ENCODE results near the gene HEXD. TPM values are rescaled to one million over a fixed set of nuclear protein-coding genes. Genes with fewer than 3 reads are reported as not detected.
A peak's percentile ranks its signal among the peaks of the same experiment; 100 is the strongest.
"Not testable (repeated sequence)": the region's sequence is repeated elsewhere in the genome, so short reads cannot be mapped to it uniquely, and the experiment has no call there.

The HEXD gene
- total RNA-seq, 1 experiment from 2014 or later: 8.7 TPM

GRCh38 chr17:82440469-82440981 is 22.4 kb downstream of the HEXD start:
- DNase-seq (ENCODE audit: low spot score): no peak

DNA sequence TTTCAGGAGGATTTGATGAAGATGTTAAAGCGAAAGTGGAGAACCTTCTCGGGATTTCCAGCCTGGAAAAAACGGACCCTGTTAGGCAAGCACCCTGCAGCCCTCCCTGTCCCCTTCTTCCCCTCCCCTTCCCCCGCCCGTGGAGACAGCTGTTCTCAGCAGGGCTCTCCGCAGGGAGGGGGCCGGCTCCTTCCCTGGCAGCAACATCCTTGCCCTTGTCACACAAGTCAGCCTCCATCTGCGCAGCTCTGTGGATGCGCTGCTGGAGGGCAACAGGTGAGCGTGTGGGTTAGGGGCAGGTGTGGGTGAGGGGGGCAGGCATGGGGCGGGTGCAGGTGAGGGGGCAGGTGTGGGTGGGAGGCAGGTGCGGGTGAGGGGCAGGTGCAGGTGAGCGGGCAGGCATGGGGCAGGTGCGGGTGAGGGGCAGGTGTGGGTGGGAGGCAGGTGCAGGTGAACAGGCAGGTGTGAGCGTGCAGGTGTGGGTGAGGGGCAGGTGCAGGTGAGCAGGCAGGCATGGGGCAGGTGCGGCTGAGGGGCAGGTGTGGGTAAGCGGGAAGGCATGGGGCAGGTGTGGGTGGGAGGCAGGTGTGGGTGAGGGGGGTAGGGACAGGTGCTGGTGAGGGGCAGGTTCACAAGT is 23.0 kb downstream of the HEXD start:
- no peak for DNase-seq (ENCODE audit: low spot score)

DNA sequence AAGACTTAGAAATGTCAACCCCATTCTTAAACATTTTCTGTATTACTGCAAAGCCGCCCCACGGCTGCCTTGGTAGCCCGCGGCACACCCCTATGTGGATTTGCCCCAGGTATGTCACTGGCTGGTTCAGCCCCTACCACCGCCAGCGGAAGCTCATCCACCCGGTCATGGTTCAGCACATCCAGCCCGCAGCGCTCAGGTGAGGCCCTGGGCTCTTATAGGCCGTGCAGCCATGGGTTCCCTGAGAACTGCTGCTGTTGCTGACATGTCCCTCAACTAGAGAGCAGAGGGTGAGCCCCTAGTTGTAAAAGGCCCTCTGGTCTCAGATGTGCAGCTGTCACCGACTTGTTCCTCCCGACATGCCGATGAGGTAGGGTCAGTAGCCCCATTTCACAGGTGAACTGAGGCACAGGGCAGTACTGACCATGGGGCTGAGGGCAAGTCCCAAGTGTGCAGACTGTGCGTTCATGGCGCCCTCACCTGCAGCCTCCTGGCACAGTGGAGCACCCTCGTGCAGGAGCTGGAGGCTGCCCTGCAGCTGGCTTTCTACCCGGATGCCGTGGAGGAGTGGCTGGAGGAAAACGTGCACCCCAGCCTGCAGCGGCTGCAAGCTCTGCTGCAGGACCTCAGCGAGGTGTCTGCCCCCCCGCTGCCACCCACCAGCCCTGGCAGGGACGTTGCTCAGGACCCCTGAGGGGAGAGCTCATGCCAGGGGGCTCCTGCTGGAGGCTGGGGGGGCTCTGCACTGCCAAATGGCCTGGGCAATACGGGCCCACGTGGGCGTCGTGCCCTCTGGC is 23.7 kb downstream of the HEXD start:
- DNase-seq (ENCODE audit: low spot score): no peak

- no peak for DNase-seq (ENCODE audit: low spot score)
Observed at GRCh38 chr17:82442643-82443464, 24.7 kb downstream of the HEXD start.

DNA sequence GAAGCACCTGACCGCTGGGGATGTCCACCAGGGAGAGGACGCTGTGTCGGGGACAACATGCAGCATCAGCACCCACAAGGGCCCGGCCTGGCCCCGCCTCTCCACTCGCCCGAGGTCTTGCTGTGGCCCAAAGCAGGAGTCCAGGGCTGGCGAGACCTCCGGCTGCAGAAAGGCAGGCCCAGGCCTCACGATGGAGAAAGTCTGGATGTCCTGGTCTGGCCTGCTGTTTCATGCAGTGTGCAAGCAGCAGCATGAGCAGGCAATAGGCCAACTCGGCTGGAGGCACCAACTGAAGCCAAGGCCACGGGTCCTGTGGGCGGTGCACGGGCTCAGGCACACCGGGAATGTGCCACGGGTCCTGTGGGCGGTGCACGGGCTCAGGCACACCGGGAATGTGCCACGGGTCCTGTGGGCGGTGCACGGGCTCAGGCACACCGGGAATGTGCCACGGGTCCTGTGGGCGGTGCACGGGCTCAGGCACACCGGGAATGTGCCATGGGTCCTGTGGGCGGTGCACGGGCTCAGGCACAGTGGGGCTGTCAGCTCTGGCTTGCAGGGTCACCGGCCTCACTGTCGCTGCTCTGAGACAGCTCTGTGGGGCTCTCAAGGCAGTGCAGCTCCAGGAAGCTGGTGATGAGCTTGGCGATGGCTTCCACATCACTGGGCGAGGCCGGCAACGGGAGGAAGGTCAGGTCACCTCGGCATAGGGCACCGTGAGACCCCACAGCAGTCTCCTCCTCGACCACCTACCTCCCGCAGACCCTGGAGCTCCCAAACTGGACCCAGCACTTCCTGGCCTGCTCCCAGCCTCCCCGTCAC is 25.5 kb downstream of the HEXD start:
- DNase-seq (ENCODE audit: low spot score): no peak

DNA sequence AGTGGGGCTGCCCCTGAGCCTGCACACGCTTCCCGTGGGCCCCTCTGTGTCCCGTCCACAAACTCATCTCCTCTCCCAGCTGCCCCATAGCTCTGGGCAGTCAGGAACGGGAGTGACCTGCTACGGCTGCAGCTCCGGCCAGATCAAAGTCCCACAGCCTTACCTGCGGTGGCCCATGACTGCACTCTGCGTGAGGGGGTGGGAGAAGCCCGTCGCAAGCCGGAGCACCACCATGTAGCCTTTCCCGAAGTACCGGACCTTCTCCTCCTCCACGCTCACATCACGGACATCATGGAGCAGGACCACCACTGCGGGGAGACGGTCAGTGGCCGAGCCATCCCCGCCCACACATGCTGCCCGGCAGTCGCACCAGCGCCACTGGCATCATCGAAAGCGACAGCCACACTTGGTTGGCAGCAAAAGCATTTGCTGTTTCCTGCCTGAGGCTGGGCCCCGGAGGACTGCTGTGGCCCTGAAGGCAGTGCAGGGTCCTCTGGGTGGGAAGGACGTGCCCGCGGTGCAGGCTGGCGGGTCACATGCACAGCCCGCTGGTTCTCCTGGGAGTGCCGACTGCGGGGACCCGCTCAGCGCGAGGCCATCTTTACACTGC is 26.2 kb downstream of the HEXD start:
- DNase-seq (ENCODE audit: low spot score): no peak

DNA sequence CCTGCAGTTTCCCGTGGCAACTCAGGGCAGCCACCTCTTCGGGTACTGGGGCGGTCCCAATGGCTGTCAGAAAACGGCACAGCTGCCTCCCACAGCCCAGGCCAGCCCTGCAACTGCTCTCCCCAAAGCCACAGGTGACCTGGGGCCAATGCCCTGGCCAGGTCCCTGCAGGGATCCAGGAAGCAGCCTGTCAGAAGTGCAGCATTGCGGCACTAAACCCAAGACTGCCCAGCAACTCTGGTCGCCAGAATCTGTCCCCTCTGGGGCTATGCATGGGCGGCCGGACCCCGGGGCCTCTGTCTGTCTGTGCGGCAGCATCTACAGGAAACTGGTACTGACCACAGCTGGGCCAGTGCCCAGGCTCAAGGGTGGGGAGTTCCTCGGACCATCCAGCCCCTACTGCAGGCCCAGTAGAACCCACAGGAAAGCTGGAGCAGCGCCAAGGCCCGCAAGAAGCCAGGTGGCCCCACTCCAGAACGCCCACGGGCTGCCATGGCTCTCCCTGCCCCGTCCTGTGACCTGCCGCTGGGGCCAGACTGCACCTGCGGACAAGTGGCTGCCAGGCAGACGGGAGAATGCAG is 26.9 kb downstream of the HEXD start:
- peak; percentile 55 for DNase-seq (ENCODE audit: low spot score)

DNA sequence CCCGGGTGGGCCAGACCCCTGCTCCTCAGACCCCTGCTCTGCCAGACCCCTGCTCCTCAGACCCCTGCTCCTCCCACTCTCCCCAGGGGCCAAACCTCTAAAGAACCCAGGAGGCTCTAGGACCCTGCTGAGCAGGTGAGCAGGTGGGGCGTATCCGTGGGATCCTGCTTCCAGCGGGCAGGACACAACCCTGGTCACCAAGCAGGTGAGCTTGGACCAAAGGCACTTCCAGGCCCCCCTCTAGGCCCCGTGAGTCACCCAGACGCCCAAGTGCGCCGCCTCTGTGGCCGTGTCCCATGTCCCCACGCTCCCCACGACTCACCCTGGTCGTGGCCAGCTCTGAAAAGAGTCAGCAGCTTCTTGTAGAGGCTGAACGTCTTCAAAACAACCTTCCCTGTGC is 27.4 kb downstream of the HEXD start:
- DNase-seq (ENCODE audit: low spot score): no peak

- no peak for DNase-seq (ENCODE audit: low spot score)
Observed at GRCh38 chr17:82446124-82446523, 28.0 kb downstream of the HEXD start.

DNA sequence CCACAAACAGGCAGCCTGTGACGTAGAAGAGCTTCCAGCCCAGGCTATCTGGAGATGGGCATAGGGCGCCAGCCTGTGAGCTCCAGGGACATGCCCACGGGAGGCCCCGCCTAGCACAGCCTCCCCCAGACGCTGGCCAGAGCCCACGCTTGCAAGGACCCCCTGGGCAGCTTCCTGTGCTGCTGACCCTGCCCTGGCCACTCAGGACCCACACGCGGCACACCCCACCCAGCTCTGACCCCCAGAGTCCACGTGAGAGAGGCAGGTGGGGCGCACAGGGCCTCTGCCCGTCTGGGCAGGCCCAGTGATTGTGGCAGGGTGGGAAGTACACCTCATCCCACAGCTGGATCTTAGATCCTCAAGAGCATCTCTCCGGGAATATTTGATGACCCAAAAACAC is 28.5 kb downstream of the HEXD start:
- no peak for DNase-seq (ENCODE audit: low spot score)

- DNase-seq (ENCODE audit: low spot score): no peak
Observed at GRCh38 chr17:82447876-82448275, 29.7 kb downstream of the HEXD start.

GRCh38 chr17:82449131-82449882 is 31.2 kb downstream of the HEXD start:
- no peak for DNase-seq (ENCODE audit: low spot score)

DNA sequence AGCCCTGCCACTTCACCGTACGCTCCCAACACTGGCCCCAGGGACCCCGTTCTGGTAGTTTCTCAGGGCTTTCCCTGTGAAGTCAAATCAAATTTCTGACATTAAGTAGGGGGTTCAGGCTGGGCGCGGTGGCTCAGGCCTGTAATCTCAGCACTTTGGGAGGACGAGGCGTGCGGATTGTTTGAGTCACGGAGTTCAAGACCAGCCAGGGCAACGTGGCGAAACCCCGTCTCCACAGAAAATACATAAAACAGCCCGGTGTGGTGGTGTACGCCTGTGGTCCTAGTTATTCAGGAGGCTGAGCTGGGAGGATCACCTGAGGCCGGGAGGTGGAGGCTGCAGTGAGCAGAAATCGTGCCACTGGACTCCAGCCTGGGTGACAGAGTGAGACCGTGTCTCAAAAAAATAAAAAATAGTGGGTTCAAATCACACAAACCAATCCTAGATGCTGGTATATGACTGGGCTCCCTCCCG is 31.8 kb downstream of the HEXD start:
- DNase-seq (ENCODE audit: low spot score): no peak

DNA sequence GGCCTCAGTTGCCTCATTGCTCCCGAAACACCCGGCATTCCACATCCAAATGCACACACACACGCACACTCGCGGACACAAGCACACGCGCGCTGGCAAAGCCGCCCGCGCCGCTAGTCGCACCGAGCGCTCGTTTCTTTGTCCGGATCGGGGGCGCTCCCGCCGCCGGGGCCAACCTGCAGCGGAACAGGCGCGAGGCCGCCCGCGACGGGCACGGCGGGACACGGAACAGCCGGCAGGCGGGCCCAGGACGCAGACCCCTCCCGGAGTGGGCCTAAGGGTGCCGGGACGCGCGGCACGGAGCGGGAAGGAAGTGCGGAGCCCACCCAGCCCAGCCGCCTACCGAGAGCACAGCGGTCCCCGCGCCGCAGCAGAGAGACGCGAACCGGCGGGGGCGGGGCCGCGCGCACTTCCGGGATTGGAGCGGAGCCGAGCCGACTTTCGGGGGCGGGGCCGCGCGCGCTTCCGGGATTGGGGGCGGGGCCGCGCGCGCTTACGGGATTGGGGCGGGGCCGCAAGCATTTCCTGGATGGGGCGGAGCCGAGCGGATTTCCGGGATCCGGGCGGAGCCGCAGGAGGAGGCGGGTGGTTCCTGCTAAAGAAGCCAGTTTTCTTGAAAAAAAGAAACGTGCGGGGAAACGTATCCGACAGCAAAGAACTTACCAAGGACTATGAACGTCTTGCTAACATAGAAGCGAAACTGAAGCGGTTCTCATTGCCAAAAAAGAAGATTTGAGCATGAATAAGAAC is 32.4 kb downstream of the HEXD start, which contains the start of gene CYBC1:
CYBC1 (minus strand) TSS at position 396 of the 750 bp plus-strand sequence. CDS start 1,498 bp downstream, outside the sequence.
- peak; percentile 87 for DNase-seq (ENCODE audit: low spot score)

GRCh38 chr17:82452162-82452561 is 34.0 kb downstream of the HEXD start:
- no peak for DNase-seq (ENCODE audit: low spot score)

- DNase-seq (ENCODE audit: low spot score): not testable (repeated sequence)
Observed at GRCh38 chr17:82453151-82453550, 35.0 kb downstream of the HEXD start.

- not testable (repeated sequence) for DNase-seq (ENCODE audit: low spot score)
Observed at GRCh38 chr17:82453706-82454105, 35.6 kb downstream of the HEXD start.

DNA sequence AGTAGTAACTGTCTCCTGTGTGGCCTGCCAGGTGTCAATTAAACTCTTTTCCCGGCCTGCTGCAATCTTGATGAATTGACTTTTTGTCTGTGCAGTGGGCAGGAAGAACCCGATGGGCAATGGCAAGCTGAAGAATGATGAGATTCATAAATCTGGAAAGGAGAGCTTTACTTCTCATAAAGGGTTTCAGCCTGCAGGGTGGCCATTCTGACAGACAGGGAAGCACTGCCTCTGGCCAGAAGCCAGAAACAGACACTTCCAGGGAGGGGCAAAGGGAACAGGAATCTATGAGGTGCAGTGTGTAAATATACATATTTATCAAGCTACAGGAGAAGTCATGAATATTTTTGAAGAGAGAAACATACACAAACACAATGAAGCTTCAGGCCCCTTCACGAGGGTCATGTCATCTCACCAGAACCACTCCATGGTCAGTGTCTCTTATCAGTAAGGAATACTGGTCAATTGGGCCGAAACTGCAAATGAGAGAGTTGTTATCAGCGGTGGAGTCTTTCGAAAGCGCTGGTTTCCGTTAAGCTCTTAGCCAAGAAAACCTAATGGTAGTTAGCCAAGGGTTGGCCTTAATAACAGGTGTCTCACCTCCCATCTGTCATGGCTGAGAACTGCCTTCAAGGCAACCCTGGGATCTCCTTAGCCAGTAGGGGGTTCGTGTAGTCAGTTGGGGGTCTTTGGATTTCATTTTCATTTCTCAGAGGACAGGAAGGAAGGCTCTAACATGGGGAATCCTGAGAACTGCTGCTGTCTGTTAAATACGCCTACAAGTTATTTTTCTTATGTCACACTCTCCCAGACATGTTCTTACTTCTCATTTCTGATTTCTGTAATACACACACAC is 39.2 kb downstream of the HEXD start:
- no peak for DNase-seq (ENCODE audit: low spot score)
